ENCODE measurements around the gene ACTL9.
A peak's percentile ranks its signal among the peaks of the same experiment; 100 is the strongest.
"Not testable (repeated sequence)": the region's sequence is repeated elsewhere in the genome, so short reads cannot be mapped to it uniquely, and the experiment has no call there.

Gene ACTL9

GRCh38 chr19:8705742-8706141, 7.1 kb upstream of the ACTL9 start:
- TF ChIP-seq CTCF (IDR thresholded peaks at IDR 0.05): no peak
- TF ChIP-seq ZFX (IDR thresholded peaks at IDR 0.05; ENCODE audit: borderline replicate concordance): no peak
- H3K27ac ChIP-seq: no peak overlapping the region

GRCh38 chr19:8705304-8705703, 6.7 kb upstream of the ACTL9 start:
- not testable (repeated sequence) for H3K27ac ChIP-seq

- TF ChIP-seq ZFX (IDR thresholded peaks at IDR 0.05; ENCODE audit: borderline replicate concordance): no peak
- no peak for TF ChIP-seq CTCF (IDR thresholded peaks at IDR 0.05)
- H3K27ac ChIP-seq: no peak overlapping the region
Measured at GRCh38 chr19:8703223-8703622, 4.6 kb upstream of the ACTL9 start.

- TF ChIP-seq CTCF (IDR thresholded peaks at IDR 0.05) (no peak), ZFX (IDR thresholded peaks at IDR 0.05; ENCODE audit: borderline replicate concordance) (no peak)
- H3K27ac ChIP-seq: no peak overlapping the region
Measured at GRCh38 chr19:8702350-8702749, 3.8 kb upstream of the ACTL9 start.

- H3K27ac ChIP-seq: no peak overlapping the region
- TF ChIP-seq CTCF (IDR thresholded peaks at IDR 0.05): no peak
- TF ChIP-seq ZFX (IDR thresholded peaks at IDR 0.05; ENCODE audit: borderline replicate concordance): no peak
Measured at GRCh38 chr19:8700956-8701355, 2.4 kb upstream of the ACTL9 start.

GRCh38 chr19:8699908-8700307, 1.3 kb upstream of the ACTL9 start:
- H3K27ac ChIP-seq: no peak overlapping the region
- TF ChIP-seq ZFX (IDR thresholded peaks at IDR 0.05; ENCODE audit: borderline replicate concordance) (no peak), CTCF (IDR thresholded peaks at IDR 0.05) (no peak)

GRCh38 chr19:8697671-8698432, 743 bp downstream of the ACTL9 start:
- TF ChIP-seq ZFX (IDR thresholded peaks at IDR 0.05; ENCODE audit: borderline replicate concordance) (no peak), CTCF (IDR thresholded peaks at IDR 0.05) (peak; percentile 64)
- H3K27ac ChIP-seq: no peak overlapping the region

- no peak overlapping the region for H3K27ac ChIP-seq
Measured at GRCh38 chr19:8696993-8697392, 1.6 kb downstream of the ACTL9 start.

More at GRCh38 chr19:8696993-8697392, 1.6 kb downstream of the ACTL9 start:
- TF ChIP-seq CTCF (IDR thresholded peaks at IDR 0.05): no peak
- no peak for TF ChIP-seq ZFX (IDR thresholded peaks at IDR 0.05; ENCODE audit: borderline replicate concordance)
